Activated naive CD8-positive, alpha-beta T cell treated with anti-CD3 and anti-CD28 coated beads, Interleukin-2, amount 50 U/mL, for 24 hours (primary cell): ENCODE data around the gene ST6GALNAC3.
A peak's percentile ranks its signal among the peaks of the same experiment; 100 is the strongest.
"Not testable (repeated sequence)": the region's sequence is repeated elsewhere in the genome, so short reads cannot be mapped to it uniquely, and the experiment has no call there.

Experiments
- ATAC-seq: fragments of 150-1000 bp; cut with Tn5 transposase; one replicate; pipeline ENCODE4 v1.10.0; 2021
- DNase-seq: peaks from one replicate; pipeline ENCODE4 v3.0.0; 2021
- H3K27ac Mint-ChIP-seq: one replicate; pipeline ENCODE4 v1.8.0; 2021; ENCODE audit warnings: mild to moderate bottlenecking, mixed read lengths
- H3K27me3 Mint-ChIP-seq: one replicate; pipeline ENCODE4 v1.8.0; 2021; ENCODE audit warnings: mixed read lengths
- H3K36me3 Mint-ChIP-seq: one replicate; pipeline ENCODE4 v1.8.0; 2021; ENCODE audit warnings: low read depth, mixed read lengths
- H3K4me1 Mint-ChIP-seq: one replicate; pipeline ENCODE4 v1.8.0; 2021; ENCODE audit warnings: mixed read lengths
- H3K4me3 Mint-ChIP-seq: one replicate; pipeline ENCODE4 v1.8.0; 2021; ENCODE audit warnings: mild to moderate bottlenecking, moderate library complexity, mixed read lengths
- H3K9me3 Mint-ChIP-seq: one replicate; pipeline ENCODE4 v1.8.0; 2021; ENCODE audit warnings: mixed read lengths

ST6GALNAC3 gene

DNA sequence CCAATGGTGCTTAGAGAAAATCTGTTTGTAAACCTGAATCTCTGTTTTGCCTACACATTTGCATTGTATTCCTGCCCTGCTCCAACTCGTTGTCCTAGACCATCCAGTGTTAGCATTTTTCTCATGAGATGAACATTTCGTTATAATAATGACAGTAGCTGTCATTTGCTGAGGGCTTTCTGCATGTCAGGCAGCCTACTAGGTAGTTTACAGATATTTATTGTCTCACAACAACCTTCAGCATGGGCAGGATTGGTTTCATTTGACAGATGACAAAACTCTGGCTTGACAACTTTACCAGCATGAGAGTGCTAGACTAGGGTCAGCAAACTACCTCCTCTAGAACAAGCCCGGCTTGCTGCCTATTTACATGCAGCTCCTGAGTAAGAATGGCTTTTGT, 10.1 kb downstream of the ST6GALNAC3 start:
- H3K36me3 Mint-ChIP-seq: no peaks in the 10 kb centered on the region

DNA sequence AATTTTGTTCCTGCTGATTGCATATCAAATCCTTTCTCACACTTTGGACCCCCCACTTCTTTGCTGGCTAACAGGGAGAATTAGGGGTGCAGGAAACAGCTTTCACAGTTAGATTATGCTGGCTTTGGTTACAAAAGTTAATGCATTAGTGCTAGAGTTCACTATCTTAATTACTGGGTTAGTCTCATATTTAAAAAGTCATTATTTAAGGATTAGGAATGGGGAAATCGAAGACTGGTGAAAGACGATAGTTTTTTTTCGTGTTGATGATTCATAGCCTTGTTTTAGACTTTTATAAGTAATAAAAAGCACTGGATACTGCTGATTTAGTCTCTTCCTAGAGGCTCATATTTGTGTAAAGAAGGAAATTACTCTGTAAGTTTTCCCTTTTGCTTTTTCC, 11.6 kb downstream of the ST6GALNAC3 start:
- Mint-ChIP-seq H3K36me3 (no peaks in the 10 kb centered on the region), H3K27ac (no peak overlapping the region), H3K9me3 (no peaks in the 10 kb centered on the region), H3K4me1 (no peaks in the 10 kb centered on the region), H3K4me3 (no peak overlapping the region), H3K27me3 (no peaks in the 10 kb centered on the region)
- ATAC-seq: no peak
- no peak for DNase-seq

More for the DNA sequence above, 10.1 kb downstream of the ST6GALNAC3 start:
- Mint-ChIP-seq H3K9me3 (no peaks in the 10 kb centered on the region), H3K27ac (no peak overlapping the region), H3K4me3 (no peak overlapping the region), H3K4me1 (peaks cover 6% of the 10 kb centered on the region), H3K27me3 (no peaks in the 10 kb centered on the region)
- DNase-seq (no peak), ATAC-seq (no peak)

- H3K36me3 Mint-ChIP-seq: no peaks in the 10 kb centered on the region
- H3K4me1 Mint-ChIP-seq: no peaks in the 10 kb centered on the region
- no peaks in the 10 kb centered on the region for H3K27me3 Mint-ChIP-seq
- H3K4me3 Mint-ChIP-seq: no peak overlapping the region
- no peaks in the 10 kb centered on the region for H3K9me3 Mint-ChIP-seq
- ATAC-seq: no peak
- no peak for DNase-seq
- no peak overlapping the region for H3K27ac Mint-ChIP-seq
Observed at GRCh38 chr1:76086597-76086996, 12.1 kb downstream of the ST6GALNAC3 start.

DNA sequence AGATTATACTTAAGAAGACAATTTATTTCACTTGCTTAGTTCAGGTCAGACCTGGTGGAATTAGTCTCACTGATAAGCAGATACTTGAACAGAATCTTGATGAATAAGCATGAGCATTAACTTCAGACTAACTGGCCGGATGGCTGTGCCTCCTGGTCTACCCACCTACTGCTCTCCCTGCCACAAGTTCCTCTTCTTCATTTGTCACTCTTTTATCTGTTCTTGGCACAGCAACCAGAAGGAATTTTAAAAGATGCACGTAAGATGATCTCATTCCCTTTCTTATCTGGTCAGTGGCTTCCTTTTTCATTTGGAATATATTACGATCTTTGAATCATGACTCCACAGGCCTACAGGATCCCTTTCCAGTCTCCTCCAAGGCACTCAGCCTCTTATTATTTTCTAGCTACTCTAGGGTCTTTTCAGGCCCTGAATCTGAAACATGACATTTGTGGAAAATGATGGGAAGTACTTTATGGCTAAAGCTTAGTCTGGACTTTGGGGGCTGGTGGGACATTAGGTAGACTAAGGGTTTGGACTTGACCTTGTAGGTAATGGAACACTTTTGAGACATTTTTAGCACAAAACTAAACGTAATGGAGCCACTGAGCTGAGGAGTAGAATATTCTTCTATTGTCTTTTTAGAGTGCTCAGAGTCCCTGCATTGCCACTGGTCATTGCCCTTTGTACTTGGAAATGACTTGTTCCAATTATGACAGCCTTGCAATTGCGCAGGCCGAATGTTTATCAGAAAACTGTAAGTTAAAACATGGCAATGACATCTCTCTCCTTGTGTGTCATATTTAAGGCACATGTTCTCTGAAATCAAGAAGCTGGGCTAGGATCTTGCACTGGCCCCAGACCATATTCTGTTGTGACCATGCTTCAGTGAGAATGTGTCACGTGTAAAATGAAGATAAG, 16.0 kb downstream of the ST6GALNAC3 start:
- Mint-ChIP-seq H3K9me3 (no peaks in the 10 kb centered on the region), H3K4me3 (no peak overlapping the region), H3K4me1 (no peaks in the 10 kb centered on the region)

DNA sequence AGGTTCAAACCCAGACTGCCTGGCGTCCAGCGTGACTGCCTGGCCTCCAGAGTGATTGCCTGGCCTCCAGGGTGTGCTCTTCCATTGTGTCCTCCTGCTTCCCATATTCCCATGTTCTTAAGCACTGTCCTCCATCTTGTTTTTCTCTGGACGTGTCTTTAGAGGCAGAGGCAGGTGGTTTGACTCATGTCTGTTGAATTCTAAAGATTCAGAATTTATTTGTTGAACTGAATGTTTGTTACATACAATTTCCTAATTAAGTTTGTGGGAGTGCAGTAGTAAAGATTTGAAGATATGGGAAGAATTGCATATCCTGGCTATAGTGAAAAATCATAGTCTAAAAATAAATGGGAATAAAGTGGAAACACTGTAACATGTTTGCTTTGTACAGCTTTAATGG, 18.3 kb downstream of the ST6GALNAC3 start:
- Mint-ChIP-seq H3K27ac (no peak overlapping the region), H3K4me1 (no peaks in the 10 kb centered on the region), H3K27me3 (no peaks in the 10 kb centered on the region), H3K9me3 (peaks cover 4% of the 10 kb centered on the region), H3K4me3 (no peak overlapping the region), H3K36me3 (no peaks in the 10 kb centered on the region)
- ATAC-seq (no peak), DNase-seq (no peak)

More for the DNA sequence above, 16.0 kb downstream of the ST6GALNAC3 start:
- Mint-ChIP-seq H3K27ac (no peak overlapping the region), H3K27me3 (no peaks in the 10 kb centered on the region), H3K36me3 (no peaks in the 10 kb centered on the region)
- DNase-seq (no peak), ATAC-seq (no peak)

GRCh38 chr1:76093522-76094312, 19.2 kb downstream of the ST6GALNAC3 start:
- H3K4me1 Mint-ChIP-seq: no peaks in the 10 kb centered on the region
- H3K36me3 Mint-ChIP-seq: no peaks in the 10 kb centered on the region
- no peak for DNase-seq
- H3K9me3 Mint-ChIP-seq: peaks cover 4% of the 10 kb centered on the region
- ATAC-seq: no peak
- no peak overlapping the region for H3K4me3 Mint-ChIP-seq
- no peak overlapping the region for H3K27ac Mint-ChIP-seq
- H3K27me3 Mint-ChIP-seq: no peaks in the 10 kb centered on the region

DNA sequence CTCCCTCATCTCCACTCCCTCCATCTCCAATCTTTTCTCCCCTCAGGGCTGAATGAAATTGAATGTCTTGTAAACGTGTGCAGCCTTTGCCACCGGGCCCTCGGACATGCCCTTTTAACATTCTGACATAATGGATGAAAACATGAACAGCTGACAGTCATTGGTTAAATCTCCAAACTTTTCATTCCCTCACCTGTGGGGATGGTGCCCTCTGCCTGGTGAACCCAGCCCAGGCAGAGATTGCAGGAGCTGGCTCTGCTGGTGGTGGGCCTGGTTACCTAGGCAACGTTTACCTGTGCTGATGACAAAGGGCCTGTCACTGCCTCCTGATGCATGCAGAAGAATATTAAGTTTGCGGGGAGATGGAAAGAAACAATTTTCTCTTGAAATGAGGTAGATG, 21.3 kb downstream of the ST6GALNAC3 start:
- Mint-ChIP-seq H3K27ac (no peak overlapping the region), H3K4me1 (no peaks in the 10 kb centered on the region), H3K4me3 (no peak overlapping the region), H3K27me3 (no peaks in the 10 kb centered on the region), H3K9me3 (peaks cover 4% of the 10 kb centered on the region), H3K36me3 (no peaks in the 10 kb centered on the region)
- ATAC-seq (no peak), DNase-seq (no peak)

GRCh38 chr1:76097064-76097463, 22.5 kb downstream of the ST6GALNAC3 start:
- not testable (repeated sequence) for H3K27ac Mint-ChIP-seq, H3K27me3 Mint-ChIP-seq, H3K4me1 Mint-ChIP-seq, H3K9me3 Mint-ChIP-seq, DNase-seq, ATAC-seq, H3K36me3 Mint-ChIP-seq, H3K4me3 Mint-ChIP-seq

GRCh38 chr1:76098845-76099244, 24.3 kb downstream of the ST6GALNAC3 start:
- ATAC-seq (no peak), DNase-seq (no peak)
- Mint-ChIP-seq H3K9me3 (peaks cover 4% of the 10 kb centered on the region), H3K4me1 (no peaks in the 10 kb centered on the region), H3K36me3 (no peaks in the 10 kb centered on the region), H3K27ac (no peak overlapping the region), H3K4me3 (no peak overlapping the region), H3K27me3 (no peaks in the 10 kb centered on the region)

GRCh38 chr1:76101548-76101947, 27.0 kb downstream of the ST6GALNAC3 start:
- Mint-ChIP-seq H3K36me3 (no peaks in the 10 kb centered on the region), H3K27ac (no peak overlapping the region), H3K4me3 (no peak overlapping the region), H3K27me3 (no peaks in the 10 kb centered on the region), H3K9me3 (peaks cover 4% of the 10 kb centered on the region), H3K4me1 (peaks cover 3% of the 10 kb centered on the region)
- no peak for ATAC-seq
- DNase-seq: no peak

GRCh38 chr1:76102046-76102445, 27.5 kb downstream of the ST6GALNAC3 start:
- H3K27ac Mint-ChIP-seq: no peak overlapping the region
- peaks cover 3% of the 10 kb centered on the region for H3K4me1 Mint-ChIP-seq
- DNase-seq (no peak), ATAC-seq (no peak)
- H3K4me3 Mint-ChIP-seq: no peak overlapping the region
- H3K36me3 Mint-ChIP-seq: no peaks in the 10 kb centered on the region
- H3K9me3 Mint-ChIP-seq: peaks cover 4% of the 10 kb centered on the region
- no peaks in the 10 kb centered on the region for H3K27me3 Mint-ChIP-seq

DNA sequence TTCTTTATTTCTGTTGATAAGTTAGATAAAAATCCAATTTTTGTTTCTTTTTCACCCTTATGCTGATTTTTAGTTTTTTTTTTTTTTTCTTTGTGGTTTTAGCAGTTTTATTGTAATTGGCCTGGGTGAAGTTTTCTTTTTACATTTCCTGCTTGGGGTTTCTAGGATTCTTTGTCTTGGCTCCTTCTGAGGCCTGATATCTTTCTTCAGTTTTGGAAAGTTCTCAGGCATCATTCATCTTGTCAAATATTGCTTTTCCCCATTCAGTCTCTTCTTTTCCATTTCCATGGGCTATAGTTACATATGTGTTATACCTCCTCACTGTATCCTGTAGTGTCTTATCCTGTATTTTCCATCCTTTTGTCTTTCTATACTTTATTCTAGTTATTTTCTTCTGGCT, 28.5 kb downstream of the ST6GALNAC3 start:
- Mint-ChIP-seq H3K36me3 (no peaks in the 10 kb centered on the region), H3K4me1 (peaks cover 3% of the 10 kb centered on the region), H3K9me3 (no peaks in the 10 kb centered on the region), H3K27me3 (no peaks in the 10 kb centered on the region), H3K27ac (no peak overlapping the region), H3K4me3 (no peak overlapping the region)
- ATAC-seq (no peak), DNase-seq (no peak)

DNA sequence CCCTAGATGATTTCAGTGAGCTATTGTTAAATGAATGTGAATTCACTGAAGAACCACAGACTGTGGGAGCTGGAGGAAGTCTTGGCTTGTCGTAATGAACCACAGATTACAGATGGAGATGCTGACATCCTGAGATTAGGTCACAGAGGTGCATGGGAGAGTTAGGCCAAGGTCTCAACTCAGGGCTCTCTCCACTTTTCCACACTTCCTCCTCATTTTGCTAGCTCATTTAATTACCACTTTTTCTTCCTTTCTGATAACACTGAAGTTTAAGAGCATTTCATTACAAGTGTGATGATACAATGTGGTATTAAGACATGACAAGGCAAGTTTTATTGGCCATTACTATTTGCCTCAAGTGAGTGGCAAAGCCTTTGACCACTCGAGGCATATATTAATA, 30.8 kb downstream of the ST6GALNAC3 start:
- peak; percentile 43 for ATAC-seq
- no peaks in the 10 kb centered on the region for H3K9me3 Mint-ChIP-seq
- peaks cover 5% of the 10 kb centered on the region for H3K4me1 Mint-ChIP-seq

DNA sequence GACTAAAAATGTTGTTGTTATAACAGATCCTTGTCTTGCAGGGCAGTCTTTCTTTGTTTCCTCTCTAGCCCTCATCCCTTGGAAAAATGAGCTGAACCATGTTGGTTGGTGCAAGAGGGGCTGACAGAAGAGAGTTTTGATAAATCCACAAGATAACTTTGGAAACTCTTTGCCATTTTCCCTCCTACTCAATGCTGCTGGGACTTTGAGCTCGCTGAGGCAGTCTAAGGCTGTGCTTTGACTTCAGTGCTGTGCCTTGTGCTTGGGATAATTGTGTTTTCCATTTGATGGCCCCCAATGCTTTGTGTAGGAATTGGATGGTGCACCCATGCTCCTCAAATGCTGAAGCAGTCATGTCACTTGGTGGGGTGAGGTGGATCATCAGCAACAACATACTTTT, 31.7 kb downstream of the ST6GALNAC3 start:
- DNase-seq (no peak), ATAC-seq (no peak)
- Mint-ChIP-seq H3K36me3 (no peaks in the 10 kb centered on the region), H3K9me3 (no peaks in the 10 kb centered on the region), H3K4me1 (peaks cover 5% of the 10 kb centered on the region), H3K27ac (no peak overlapping the region), H3K4me3 (no peak overlapping the region), H3K27me3 (no peaks in the 10 kb centered on the region)

More for the DNA sequence above, 30.8 kb downstream of the ST6GALNAC3 start:
- Mint-ChIP-seq H3K27ac (no peak overlapping the region), H3K36me3 (no peaks in the 10 kb centered on the region), H3K4me3 (no peak overlapping the region), H3K27me3 (no peaks in the 10 kb centered on the region)
- DNase-seq: no peak

GRCh38 chr1:76106719-76107235, 32.2 kb downstream of the ST6GALNAC3 start:
- no peak for ATAC-seq
- Mint-ChIP-seq H3K36me3 (no peaks in the 10 kb centered on the region), H3K4me1 (peaks cover 5% of the 10 kb centered on the region), H3K27ac (no peak overlapping the region), H3K4me3 (no peak overlapping the region), H3K9me3 (no peaks in the 10 kb centered on the region), H3K27me3 (no peaks in the 10 kb centered on the region)
- no peak for DNase-seq
